HuH-7.5 (cell line): ENCODE data around the gene IWS1.
"Not testable (repeated sequence)": the region's sequence is repeated elsewhere in the genome, so short reads cannot be mapped to it uniquely, and the experiment has no call there.

Experiments
- DNase-seq: peaks from one replicate; pipeline ENCODE4 v3.0.0; 2011; ENCODE audit warnings: low spot score

Gene IWS1

DNA sequence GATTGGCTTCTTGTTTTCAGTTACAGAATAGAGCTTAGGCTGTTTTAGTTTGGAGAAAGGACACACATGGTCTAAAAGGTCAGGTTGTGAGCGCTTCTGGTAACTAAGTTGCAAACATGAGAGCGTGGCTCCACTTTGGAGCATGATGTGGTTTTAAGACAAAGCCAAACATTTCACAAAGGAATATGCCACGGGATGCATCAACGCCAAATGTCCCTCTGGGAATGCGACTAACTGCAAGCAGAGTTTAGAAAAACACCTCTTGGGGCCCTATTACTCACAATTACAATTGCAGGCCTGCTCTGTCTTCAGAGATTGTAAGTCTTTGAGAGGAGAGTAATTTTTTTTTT, 34.6 kb upstream of the IWS1 start:
- no peak for DNase-seq

DNA sequence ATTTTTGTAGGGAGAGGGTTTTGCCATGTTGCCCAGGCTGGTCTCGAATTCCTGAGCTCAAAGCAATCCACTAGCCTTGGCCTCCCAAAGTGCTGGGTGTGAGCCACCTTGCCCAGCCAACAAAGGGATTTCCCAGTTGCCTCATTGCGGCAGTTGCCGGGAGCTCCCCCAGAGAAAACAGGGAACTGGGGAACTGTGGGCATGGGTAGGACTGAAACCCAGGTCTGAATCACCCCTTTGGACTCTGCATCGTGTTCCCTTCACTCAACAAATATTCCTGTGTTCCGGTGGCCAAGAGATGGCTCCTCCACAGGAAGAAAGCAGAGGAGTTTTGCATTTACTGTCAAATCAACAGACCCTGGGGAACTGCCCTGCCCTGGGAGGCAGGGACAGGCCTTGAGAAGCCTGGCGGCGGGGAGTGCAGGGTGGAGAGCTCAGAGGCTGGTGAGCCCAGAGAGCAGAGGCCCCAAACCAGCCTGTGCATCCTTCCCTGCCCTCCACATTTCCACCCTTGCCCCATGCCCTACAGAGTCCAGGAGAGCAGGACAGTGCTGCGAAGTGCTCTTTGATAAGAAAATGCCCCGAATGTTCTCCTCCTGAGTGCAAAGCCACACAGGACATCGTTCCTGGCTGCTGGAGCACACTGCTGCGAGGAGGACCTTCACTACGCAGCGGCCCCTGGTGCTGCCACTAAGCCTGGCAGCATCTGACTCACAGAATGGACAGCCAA, 34.1 kb upstream of the IWS1 start:
- DNase-seq = no peak

DNA sequence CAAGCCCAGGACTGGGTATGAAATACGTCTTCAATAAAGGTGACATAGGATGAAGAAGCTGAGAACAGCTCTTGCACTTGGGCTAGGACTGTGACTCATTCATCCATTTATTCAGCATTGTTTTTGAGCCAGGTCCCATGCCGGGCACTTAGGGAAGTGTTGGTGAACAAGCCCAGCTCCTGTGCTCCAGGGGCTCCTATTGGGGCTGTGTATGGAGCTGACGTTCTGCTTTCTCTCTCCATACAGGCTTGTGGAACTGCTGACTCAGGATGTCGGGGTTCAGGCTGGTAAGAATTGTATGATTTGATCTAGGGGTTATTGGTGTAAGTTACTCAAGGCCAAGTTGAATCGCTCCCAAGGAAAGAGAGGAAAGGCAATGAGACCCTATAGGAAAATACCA, 33.2 kb upstream of the IWS1 start:
- no peak for DNase-seq

DNA sequence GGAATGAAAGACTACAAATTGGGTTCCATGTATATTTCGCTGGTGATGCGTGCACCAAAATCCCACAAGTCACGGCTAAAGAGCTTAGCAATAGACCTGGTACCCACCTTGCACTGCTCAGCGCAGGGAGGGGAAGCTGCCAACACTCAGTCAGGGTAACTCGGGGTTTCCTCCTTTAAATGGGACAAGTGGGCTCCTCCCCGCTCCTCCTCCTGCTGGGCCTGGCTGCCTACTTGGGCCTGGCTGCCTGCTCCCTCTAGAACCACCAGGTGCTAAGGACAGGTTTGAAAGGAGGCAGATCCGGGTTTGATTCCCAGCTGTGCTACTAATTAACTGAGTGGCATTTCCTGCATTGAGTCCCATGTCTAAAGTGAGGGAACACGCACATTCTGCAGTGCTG, 32.6 kb upstream of the IWS1 start:
- no peak for DNase-seq

DNA sequence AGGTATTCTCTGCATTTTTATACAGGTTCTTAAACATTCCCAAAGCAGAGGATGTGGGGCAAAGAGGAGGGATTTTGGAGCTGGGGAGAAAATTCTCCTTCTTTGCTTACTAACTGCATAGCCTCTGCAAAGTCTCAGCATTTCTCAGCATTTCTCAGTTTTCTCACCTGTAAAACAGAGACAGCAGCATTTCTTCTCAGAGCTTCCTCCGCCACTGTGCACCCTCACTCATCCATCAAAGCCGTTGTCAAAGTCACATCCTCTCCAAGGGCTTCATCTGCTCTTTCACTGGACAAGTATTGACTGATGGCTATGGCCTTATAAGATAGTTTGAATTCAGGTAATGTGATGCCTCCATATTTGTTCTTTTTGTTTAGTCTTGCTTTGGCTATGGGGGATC, 26.6 kb upstream of the IWS1 start:
- DNase-seq = no peak

DNA sequence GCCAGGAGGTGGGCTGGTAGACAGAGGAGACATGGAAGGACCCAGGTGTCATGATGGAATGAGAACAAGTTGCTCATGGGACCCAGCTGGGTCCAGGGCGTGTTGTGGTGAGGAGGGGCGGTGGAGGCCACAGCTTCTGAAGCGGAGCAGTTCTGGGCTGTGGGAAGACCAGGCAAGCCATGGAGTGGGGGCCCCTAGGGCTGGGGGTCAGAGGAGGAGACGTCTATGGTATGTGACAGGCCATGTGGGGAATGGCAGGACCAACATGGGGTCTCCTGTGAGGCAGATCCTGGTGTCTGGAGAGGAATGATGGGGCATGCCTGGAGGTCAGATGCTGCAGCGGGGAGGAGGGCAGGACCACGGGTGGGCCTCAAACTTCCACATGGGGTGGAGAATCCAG, 26.0 kb upstream of the IWS1 start:
- no peak for DNase-seq

DNA sequence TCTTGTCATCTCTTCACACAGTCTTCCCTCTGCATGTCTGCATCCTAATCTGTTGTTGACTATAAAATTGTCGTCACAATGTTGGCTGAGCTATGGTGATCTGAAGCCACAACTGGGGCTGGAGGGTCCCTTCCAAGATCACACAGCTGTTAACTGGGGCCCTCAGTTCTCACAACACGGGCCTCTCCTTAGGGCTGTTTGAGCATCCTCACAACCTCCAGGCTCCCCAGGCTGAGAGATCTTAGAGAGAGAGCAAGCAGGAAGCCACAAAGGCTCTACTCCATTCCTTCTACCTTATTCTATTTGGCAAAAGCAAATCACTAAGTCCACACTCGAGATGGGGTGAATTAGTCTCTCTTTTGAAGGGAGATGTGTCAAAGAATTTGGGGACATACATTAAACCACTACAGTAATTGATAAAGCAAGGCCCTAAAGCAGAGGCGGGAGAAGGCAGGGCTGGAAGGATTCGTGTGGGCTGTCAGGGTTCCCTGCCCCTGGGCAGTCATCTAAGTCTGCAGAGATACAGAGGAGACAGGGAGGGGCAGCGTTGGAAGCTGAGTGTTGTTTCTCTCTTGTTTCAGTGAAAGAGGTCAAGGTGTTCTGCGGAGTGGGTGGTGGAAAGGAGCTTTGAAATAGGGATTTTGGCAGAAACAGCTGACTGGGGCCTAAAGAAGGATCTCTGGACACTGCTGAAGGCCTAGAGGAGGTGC, 25.1 kb upstream of the IWS1 start:
- DNase-seq = no peak

DNA sequence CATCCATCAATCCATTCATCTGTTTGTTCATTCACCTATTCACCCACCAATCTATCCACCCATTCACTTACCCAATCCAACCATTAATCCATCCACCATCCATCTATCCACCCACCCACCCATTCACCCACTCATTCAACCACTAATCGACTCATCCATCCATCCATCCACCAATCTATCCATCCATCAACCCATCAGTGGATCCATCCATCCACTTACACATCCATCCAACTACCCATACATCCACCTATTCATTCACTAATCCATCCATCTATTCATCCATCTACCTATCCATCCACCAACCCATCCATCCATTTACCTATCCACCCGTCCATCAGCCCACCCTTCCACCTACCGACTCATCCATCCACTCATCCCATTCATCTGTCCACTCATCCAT, 20.5 kb upstream of the IWS1 start:
- DNase-seq = no peak

DNA sequence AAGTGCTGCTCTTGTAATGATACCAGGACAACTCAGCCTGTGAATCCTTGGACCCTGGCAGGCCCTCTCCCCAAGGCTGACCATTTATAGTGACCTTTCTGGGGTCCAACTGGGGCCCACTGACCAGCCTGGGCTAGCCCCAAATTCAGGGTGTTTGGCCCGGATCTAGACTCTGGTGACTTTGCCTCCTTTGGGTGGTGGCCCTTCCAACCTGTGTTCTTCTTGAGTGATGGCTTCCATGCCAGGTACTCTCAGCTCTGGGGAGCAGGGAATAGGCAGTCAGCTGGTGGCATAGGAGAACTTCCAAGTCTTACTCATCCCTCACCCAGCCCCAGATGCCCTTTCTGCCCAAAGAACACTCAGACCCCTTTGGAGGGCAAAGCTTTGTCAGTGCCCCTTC, 19.5 kb upstream of the IWS1 start:
- DNase-seq = no peak

DNA sequence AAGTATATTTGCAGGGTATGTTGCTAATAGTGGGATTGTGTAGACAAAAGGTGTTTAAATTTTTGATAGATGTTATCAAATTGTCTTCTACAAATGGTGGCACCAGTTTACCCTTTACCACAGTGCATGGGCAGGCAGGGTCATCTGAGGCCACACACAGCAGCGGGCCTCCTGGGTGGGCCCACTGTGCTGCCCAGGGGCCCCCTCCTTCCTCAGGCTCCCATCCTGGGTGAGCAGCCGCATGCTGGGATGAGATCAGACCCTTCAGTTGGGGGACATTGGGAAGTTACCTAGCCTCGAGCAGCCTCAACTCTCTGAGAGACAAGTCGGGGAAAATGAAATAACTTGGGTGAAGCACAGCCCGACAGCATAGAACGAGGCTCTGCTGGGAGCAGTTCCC, 18.9 kb upstream of the IWS1 start:
- no peak for DNase-seq

DNA sequence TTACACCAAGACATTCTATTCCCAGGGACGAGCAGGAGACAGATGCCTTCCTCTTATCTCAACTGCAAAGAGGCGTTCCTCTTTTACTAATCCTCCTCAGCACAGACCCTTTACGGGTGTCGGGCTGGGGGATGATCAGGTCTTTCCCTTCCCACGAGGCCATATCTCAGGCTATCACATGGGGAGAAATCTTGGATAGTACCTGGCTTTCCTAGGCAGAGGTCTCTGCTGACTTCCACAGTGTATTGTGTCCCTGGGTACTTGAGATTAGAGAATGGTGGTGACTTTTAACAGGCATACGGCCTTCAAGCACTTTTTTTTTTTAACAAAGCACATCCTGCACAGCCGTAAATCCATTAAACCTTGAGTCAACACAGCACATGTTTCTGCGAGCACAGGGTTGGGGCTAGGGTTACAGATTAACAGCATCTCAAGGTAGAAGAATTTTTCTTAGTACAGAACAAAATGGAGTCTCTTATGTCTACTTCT, 16.8 kb upstream of the IWS1 start:
- DNase-seq = not testable (repeated sequence)

DNA sequence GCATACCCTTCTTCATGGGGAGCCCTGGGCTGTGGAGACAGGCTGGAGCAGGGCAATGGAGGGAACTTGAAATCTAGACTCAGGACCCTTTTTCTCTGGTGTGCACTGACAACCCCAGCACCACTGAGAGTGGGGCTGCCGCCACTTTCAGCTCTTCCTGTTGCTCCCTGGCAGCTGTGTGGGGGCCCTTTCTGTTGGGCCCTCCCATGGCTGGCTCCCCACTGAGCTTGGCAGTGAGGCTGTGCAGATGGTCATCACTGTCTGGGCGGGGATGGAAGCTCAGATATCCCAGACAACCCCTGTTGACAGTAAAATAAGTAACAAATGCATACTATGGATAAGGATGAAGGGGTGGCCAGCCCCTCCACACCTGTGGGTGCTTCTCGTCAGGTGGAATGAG, 15.9 kb upstream of the IWS1 start:
- no peak for DNase-seq

DNA sequence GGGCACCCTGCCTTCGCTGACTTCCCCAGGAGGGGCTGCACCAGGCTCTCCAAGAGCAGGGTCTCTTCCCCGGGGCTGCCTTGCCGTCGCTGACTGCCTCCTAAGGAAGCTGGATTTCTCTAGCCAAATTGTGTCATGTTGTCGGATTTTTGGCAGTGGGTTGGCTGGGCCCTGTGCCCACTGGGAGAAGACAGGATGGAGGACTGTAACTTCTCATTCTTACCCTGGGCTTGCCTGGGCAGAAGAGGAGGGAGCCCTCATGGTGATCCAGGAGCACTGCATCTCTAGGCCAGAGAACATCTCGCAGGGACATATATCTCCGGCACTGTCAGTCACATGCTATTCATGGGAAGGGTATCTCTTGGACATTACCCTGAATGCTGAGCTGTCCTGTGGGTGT, 15.5 kb upstream of the IWS1 start:
- DNase-seq = no peak

DNA sequence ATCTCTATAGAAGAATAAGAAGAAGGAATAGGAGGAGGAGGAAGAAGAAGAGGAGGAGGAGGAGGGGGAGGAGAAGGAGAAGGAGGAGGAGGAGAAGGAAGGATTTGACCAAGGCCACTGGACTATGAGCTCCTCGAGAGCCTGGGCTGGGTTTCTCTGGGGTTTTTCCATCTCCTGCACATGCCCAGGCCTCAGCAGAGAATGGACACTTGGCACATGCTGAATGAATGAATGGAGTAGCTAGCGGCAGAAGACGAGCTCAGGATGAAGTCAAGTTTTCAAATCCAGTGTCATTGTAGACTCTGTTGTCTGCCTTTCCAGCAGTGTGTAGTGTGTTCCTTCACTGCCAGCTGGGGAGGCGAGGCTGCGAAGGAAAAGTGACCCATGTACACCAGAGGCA, 11.4 kb upstream of the IWS1 start:
- DNase-seq = no peak

DNA sequence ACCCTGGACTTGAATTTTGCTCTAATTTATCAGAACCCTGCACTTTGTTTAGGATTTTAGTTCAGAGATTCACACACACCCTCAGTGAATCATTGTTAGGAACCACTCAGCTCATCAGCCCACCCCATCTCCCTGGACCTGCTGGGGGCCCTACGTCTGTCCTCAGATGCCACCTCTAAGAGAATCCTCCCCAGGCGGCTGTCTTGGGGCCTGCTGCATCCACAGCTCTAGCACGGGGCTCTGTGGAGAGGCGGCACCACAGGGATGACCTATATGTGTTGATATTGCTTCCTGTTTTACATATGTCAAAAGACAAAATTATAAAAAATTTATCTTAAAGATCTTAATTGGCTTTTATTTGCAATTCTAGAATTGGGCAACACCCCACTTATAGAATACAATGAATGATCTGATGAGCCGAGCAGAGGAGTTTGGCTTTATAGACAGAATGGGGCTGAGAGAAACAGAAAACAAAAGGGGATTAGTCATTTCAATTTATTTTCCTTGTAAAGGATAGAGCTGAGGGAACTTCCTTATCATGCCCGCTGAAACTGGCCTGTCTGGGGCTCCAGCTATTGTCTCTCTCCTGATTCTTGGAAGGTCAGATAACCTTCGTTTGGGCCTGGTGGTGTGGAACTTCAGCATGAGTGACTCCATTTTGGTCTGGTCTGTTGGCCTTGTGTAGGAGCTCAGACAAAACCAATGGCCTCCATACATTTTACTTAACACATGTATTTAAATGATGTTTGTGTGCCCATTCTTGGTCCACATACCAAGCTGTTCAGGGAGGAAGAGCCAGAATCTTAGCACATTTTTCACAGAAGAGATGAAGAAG, 10.6 kb upstream of the IWS1 start:
- DNase-seq = no peak

DNA sequence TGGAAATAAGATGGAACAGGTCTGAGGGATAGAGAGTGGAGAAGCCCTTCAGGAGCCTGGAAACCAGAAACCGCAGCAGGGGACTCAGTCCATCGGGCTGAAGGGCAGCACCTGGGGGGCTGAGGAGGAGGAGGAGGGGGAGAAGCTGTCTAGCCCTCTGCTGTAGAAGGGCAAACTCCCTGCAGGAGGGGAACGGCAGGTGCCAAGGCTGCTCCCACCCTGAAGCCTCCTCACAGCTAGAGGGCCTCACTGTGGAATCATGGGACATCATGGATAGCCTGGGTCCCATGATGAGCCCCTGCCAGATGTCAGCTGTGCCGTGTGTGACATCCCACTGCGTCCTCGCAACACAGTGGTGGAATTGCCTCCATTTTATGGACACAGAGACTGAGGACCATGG, 9.6 kb upstream of the IWS1 start:
- DNase-seq = no peak

DNA sequence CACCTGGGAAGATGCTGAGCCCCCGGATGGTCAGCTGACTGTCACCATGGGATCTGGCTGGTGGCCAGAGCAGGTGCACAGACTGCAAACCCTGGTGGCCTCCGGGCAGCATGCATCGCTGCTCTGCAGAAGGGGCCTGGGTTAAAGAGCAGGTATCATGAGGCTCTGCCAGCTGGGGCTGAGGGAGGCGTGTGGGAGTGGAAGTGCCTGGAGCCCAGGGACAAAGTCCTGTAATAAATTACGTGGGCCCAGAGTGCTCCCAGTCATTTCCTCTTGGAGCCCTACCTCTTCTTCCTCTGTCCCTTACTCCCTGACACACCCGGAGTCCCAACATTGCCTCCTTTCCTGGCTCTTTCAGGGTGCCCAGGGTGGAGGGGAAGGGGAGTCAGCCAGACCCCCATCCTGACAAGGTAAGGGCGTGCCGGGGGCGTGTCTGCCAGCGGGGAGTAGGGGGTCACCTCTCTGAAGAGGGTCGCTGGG, 9.2 kb upstream of the IWS1 start, which contains the start of gene MYO7B:
TSS of gene MYO7B (plus strand) at position 262 of the 480 bp plus-strand sequence. CDS start 24,040 bp downstream, outside the sequence.
- no peak for DNase-seq

DNA sequence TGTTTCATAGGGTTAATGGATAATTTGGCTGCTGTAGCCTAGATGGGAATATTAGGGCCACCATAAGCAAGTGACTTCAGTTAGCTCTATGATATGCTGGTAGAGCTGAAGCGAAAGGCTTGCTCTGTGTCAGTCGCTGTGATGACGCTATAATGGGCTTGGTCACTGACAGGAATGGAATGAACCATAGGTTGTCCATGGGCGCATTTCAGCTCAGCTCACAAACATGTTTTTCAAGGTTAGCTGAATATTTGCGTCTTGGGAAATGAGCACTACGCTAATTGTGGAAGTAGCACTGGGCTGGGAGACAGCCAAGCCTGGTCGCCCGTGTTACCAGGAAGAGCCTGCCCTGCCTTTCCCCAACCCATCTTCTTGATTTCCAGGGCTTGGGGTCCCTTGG, 6.0 kb upstream of the IWS1 start:
- DNase-seq = no peak

DNA sequence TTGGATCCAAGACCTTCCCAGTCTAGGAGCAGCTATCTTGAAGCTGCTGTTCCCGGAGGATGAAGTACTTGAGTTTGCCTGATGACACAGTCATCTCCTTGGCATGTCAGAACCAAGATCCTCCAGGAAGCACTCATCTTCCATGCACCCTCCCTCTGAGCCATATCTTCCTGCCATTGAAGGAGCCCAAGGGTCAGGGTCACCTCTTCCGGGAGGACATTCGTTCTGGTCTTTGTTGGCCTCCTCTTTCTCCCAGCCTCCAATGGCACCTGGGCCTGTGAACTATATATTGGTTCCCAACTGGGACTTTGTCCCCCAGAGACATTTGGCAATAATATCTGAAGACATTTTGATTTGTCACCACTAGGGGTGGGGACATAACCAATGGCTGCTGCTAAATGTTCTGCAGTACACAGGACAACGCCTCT, 4.9 kb upstream of the IWS1 start:
- DNase-seq = no peak

DNA sequence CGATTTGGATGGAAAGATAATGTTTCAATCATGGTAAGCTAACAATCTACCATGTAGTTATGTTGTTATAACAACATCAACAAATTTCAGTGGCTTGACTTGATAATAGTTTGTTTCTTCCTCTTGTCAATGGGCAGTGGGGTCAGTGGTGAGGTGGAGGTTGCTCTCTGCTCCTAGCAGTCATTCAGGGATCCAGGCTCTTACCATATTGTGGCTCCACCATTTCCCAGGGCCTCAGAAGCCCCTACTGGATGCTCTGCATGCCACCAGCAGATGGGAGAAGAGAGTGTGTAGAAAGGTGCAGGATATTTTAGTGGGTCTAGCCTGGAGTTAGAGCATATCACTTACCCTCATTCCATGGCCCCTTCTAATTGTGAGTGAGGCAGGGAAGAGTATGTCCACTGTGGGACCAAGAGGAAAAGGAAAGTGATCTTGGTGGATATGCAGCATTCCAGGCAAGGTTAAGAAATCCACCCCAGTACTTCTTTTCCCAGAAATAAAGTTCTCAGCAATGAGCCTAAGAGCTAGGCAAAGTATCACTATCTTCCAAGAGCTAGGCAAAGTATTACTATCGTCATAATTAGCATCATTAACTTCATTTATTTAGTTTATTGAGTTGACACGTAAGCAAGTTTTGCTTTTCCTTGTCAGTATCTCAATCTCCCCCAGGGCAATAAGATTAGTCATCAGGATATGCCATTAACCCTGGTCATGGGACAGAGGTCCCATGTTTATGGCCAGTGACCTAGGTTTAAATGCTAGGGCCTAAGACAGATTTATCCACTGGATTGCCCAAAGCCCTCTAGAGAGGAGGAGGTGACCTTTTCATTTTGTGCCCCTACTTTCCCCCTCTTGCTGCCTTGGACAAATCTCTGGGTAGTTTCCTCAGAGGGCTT, 4.2 kb upstream of the IWS1 start:
- no peak for DNase-seq

DNA sequence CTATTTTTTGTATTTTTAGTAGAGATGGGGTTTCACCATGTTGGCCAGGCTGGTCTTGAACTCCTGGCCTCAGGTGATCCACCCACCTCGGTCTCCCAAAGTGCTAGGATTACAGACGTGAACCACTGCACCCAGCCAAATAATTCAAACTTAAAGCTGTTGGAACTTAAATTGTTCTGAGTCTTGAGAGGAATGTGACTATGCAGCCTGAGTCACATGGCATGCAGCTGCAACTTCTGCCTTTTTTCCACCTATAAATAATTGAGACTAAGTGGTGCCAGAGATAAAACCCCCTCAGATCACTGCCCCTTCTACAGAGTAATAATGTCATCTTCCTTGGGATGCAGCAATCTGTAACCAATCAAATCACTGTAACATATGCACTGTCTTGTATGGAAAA, 3.1 kb upstream of the IWS1 start:
- DNase-seq = not testable (repeated sequence)

DNA sequence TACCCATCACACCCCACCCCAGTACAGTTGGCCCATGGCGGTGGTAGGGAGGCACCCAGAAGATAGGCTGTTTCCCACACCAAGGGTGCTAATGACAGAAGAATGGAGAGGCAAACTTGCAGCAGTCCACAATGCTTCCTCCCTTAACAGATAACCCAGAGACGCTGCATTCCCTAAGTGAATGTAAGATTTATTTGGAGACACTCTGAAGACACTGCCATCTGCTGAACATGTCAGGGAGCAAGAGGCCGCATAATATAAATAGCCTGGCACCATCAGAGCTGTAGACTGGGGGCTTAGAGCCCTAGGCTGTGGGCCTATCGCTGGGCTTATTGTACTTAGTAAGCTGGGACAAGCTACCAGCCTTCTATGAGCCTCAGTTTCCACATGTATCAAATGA, 2.2 kb upstream of the IWS1 start:
- DNase-seq = no peak
